ENCODE data around the gene RORB.

Gene RORB

GRCh38 chr9:74639112-74639511 lies 142.0 kb downstream of the RORB start:
- DNase-seq (ENCODE audit: insufficient read length, low spot score) (no peak), FAIRE-seq (no peak)
- no peak for TF ChIP-seq PAX5 (IDR thresholded peaks at IDR 0.05; ENCODE audit: insufficient read depth, low read length, severe bottlenecking)
- TF ChIP-seq POU2F2 (IDR thresholded peaks at IDR 0.05; ENCODE audit: low read depth, low read length), result no peak
- TF ChIP-seq SPI1 (IDR thresholded peaks at IDR 0.05; ENCODE audit: low read depth, low read length), result no peak
- TF ChIP-seq POLR2AphosphoS5 (IDR thresholded peaks at IDR 0.05; ENCODE audit: low read depth, low read length), result no peak
- TF ChIP-seq TAF1 (IDR thresholded peaks at IDR 0.05; ENCODE audit: low read depth, low read length), result no peak
- TF ChIP-seq POLR2A (IDR thresholded peaks at IDR 0.05; ENCODE audit: low read depth, low read length), result no peak

- no peak for DNase-seq (ENCODE audit: insufficient read length, low spot score)
- TF ChIP-seq TAF1 (IDR thresholded peaks at IDR 0.05; ENCODE audit: low read depth, low read length) (no peak), POLR2A (IDR thresholded peaks at IDR 0.05; ENCODE audit: low read depth, low read length) (no peak), SPI1 (IDR thresholded peaks at IDR 0.05; ENCODE audit: low read depth, low read length) (no peak), POLR2AphosphoS5 (IDR thresholded peaks at IDR 0.05; ENCODE audit: low read depth, low read length) (no peak)
- FAIRE-seq, result no peak
Observed at GRCh38 chr9:74642376-74642775, 145.2 kb downstream of the RORB start.

- no peak for FAIRE-seq
- TF ChIP-seq SPI1 (IDR thresholded peaks at IDR 0.05; ENCODE audit: low read depth, low read length) (no peak), POLR2A (IDR thresholded peaks at IDR 0.05; ENCODE audit: low read depth, low read length) (no peak), PAX5 (IDR thresholded peaks at IDR 0.05; ENCODE audit: insufficient read depth, low read length, severe bottlenecking) (no peak), POU2F2 (IDR thresholded peaks at IDR 0.05; ENCODE audit: low read depth, low read length) (no peak), POLR2AphosphoS5 (IDR thresholded peaks at IDR 0.05; ENCODE audit: low read depth, low read length) (no peak), TAF1 (IDR thresholded peaks at IDR 0.05; ENCODE audit: low read depth, low read length) (no peak)
- DNase-seq (ENCODE audit: insufficient read length, low spot score), result no peak
Observed at GRCh38 chr9:74643303-74643923, 146.3 kb downstream of the RORB start.

GRCh38 chr9:74644023-74644422 lies 146.9 kb downstream of the RORB start:
- FAIRE-seq, result no peak

GRCh38 chr9:74645007-74645639 lies 148.0 kb downstream of the RORB start:
- TF ChIP-seq POLR2A (IDR thresholded peaks at IDR 0.05; ENCODE audit: low read depth, low read length) (no peak), POU2F2 (IDR thresholded peaks at IDR 0.05; ENCODE audit: low read depth, low read length) (no peak), SPI1 (IDR thresholded peaks at IDR 0.05; ENCODE audit: low read depth, low read length) (no peak), TAF1 (IDR thresholded peaks at IDR 0.05; ENCODE audit: low read depth, low read length) (no peak), PAX5 (IDR thresholded peaks at IDR 0.05; ENCODE audit: insufficient read depth, low read length, severe bottlenecking) (no peak), POLR2AphosphoS5 (IDR thresholded peaks at IDR 0.05; ENCODE audit: low read depth, low read length) (no peak)
- DNase-seq (ENCODE audit: insufficient read length, low spot score), result no peak
- peak; percentile 72 for FAIRE-seq

More at GRCh38 chr9:74644023-74644422, 146.9 kb downstream of the RORB start:
- TF ChIP-seq POLR2A (IDR thresholded peaks at IDR 0.05; ENCODE audit: low read depth, low read length) (no peak), SPI1 (IDR thresholded peaks at IDR 0.05; ENCODE audit: low read depth, low read length) (no peak), PAX5 (IDR thresholded peaks at IDR 0.05; ENCODE audit: insufficient read depth, low read length, severe bottlenecking) (no peak), TAF1 (IDR thresholded peaks at IDR 0.05; ENCODE audit: low read depth, low read length) (no peak), POLR2AphosphoS5 (IDR thresholded peaks at IDR 0.05; ENCODE audit: low read depth, low read length) (no peak), POU2F2 (IDR thresholded peaks at IDR 0.05; ENCODE audit: low read depth, low read length) (no peak)
- DNase-seq (ENCODE audit: insufficient read length, low spot score), result no peak

- TF ChIP-seq POLR2A (IDR thresholded peaks at IDR 0.05; ENCODE audit: low read depth, low read length) (no peak), POU2F2 (IDR thresholded peaks at IDR 0.05; ENCODE audit: low read depth, low read length) (no peak), PAX5 (IDR thresholded peaks at IDR 0.05; ENCODE audit: insufficient read depth, low read length, severe bottlenecking) (no peak), POLR2AphosphoS5 (IDR thresholded peaks at IDR 0.05; ENCODE audit: low read depth, low read length) (no peak), SPI1 (IDR thresholded peaks at IDR 0.05; ENCODE audit: low read depth, low read length) (no peak), TAF1 (IDR thresholded peaks at IDR 0.05; ENCODE audit: low read depth, low read length) (no peak)
- FAIRE-seq (no peak), DNase-seq (ENCODE audit: insufficient read length, low spot score) (no peak)
Observed at GRCh38 chr9:74653410-74654080, 156.4 kb downstream of the RORB start.

GRCh38 chr9:74662674-74663073 lies 165.5 kb downstream of the RORB start:
- FAIRE-seq, result no peak
- TF ChIP-seq SPI1 (IDR thresholded peaks at IDR 0.05; ENCODE audit: low read depth, low read length) (no peak), POLR2A (IDR thresholded peaks at IDR 0.05; ENCODE audit: low read depth, low read length) (no peak), TAF1 (IDR thresholded peaks at IDR 0.05; ENCODE audit: low read depth, low read length) (no peak), POU2F2 (IDR thresholded peaks at IDR 0.05; ENCODE audit: low read depth, low read length) (no peak), PAX5 (IDR thresholded peaks at IDR 0.05; ENCODE audit: insufficient read depth, low read length, severe bottlenecking) (no peak), POLR2AphosphoS5 (IDR thresholded peaks at IDR 0.05; ENCODE audit: low read depth, low read length) (no peak)
- DNase-seq (ENCODE audit: insufficient read length, low spot score), result no peak

- no peak for TF ChIP-seq SPI1 (IDR thresholded peaks at IDR 0.05; ENCODE audit: low read depth, low read length)
- no peak for TF ChIP-seq PAX5 (IDR thresholded peaks at IDR 0.05; ENCODE audit: insufficient read depth, low read length, severe bottlenecking)
- no peak for TF ChIP-seq POLR2A (IDR thresholded peaks at IDR 0.05; ENCODE audit: low read depth, low read length)
- TF ChIP-seq TAF1 (IDR thresholded peaks at IDR 0.05; ENCODE audit: low read depth, low read length), result no peak
- TF ChIP-seq POLR2AphosphoS5 (IDR thresholded peaks at IDR 0.05; ENCODE audit: low read depth, low read length), result no peak
- no peak for TF ChIP-seq POU2F2 (IDR thresholded peaks at IDR 0.05; ENCODE audit: low read depth, low read length)
- DNase-seq (ENCODE audit: insufficient read length, low spot score) (no peak), FAIRE-seq (no peak)
Observed at GRCh38 chr9:74663439-74663838, 166.3 kb downstream of the RORB start.

GRCh38 chr9:74666625-74667316 lies 169.6 kb downstream of the RORB start:
- no peak for FAIRE-seq
- DNase-seq (ENCODE audit: insufficient read length, low spot score), result no peak
- no peak for TF ChIP-seq TAF1 (IDR thresholded peaks at IDR 0.05; ENCODE audit: low read depth, low read length)
- TF ChIP-seq POU2F2 (IDR thresholded peaks at IDR 0.05; ENCODE audit: low read depth, low read length), result no peak
- TF ChIP-seq PAX5 (IDR thresholded peaks at IDR 0.05; ENCODE audit: insufficient read depth, low read length, severe bottlenecking), result no peak
- no peak for TF ChIP-seq SPI1 (IDR thresholded peaks at IDR 0.05; ENCODE audit: low read depth, low read length)
- no peak for TF ChIP-seq POLR2AphosphoS5 (IDR thresholded peaks at IDR 0.05; ENCODE audit: low read depth, low read length)
- no peak for TF ChIP-seq POLR2A (IDR thresholded peaks at IDR 0.05; ENCODE audit: low read depth, low read length)
